GM13976 (cell line): ENCODE results near the gene NHERF2.

Experiments used
- DNase-seq: peaks from one replicate; pipeline ENCODE4 v3.0.0; 2012; ENCODE audit warnings: low spot score
- in situ Hi-C: fragments of 300-500 bp; cut with MboI; formaldehyde crosslinking; loops from one replicate; pipeline ENCODE4 v1.12.0; 2022; ENCODE audit warnings: low sequenced_read_pairs, mixed read lengths, inconsistent platforms; ENCODE audit not compliant: unreplicated experiment
- TF ChIP-seq, protein P1 (sequence below): IDR thresholded peaks from 2 replicates; pipeline ENCODE4 v1.5.1; 2012; ENCODE audit warnings: borderline replicate concordance, mild to moderate bottlenecking; ENCODE audit not compliant: insufficient read depth; ENCODE audit errors: extremely low read depth, missing control alignments, control extremely low read depth

NHERF2 gene

DNA sequence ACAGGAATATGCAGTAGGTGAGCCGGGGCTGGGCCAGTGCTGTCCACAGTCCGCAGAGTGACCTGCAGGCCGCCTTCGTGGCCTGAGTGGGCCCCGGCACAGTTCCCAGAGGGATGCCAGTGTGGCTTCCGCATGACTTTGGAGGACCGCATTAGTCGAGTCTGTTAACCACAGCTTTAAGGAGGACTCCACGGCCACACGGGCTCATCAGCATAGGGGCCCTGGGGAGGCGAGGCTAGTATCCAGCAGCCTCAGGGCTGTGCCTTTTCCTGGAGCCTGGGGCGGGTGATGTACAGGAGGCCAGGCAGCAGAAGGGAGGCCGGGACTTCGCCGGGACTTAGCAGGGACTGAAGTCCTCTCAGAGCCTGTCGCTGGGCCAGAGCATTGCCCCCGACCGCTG, 34.3 kb downstream of the NHERF2 start:
- in situ Hi-C loops, result no loop called here
- TF ChIP-seq, protein P1, sequence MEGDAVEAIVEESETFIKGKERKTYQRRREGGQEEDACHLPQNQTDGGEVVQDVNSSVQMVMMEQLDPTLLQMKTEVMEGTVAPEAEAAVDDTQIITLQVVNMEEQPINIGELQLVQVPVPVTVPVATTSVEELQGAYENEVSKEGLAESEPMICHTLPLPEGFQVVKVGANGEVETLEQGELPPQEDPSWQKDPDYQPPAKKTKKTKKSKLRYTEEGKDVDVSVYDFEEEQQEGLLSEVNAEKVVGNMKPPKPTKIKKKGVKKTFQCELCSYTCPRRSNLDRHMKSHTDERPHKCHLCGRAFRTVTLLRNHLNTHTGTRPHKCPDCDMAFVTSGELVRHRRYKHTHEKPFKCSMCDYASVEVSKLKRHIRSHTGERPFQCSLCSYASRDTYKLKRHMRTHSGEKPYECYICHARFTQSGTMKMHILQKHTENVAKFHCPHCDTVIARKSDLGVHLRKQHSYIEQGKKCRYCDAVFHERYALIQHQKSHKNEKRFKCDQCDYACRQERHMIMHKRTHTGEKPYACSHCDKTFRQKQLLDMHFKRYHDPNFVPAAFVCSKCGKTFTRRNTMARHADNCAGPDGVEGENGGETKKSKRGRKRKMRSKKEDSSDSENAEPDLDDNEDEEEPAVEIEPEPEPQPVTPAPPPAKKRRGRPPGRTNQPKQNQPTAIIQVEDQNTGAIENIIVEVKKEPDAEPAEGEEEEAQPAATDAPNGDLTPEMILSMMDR, result no peak
- DNase-seq, result no peak

DNA sequence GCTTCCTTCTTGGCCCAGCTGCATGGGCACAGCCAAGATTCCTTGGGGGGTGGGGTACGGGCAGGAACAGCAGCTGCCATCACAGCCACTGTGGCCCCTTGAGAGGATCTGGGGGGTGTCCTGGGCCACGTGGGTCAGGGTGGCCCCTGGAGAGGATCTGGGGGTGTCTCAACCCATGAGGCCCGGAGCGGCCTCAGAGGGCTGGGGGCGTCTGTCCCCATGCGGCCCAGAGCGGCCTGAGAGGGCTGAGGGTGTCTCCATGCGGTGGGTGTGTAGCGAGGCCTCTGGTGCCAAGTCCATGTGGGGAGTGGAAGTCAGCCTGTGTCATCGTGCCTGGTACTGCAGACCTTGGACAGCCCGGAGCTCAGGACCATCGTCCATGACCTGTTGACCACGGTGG, 34.8 kb downstream of the NHERF2 start:
- in situ Hi-C loops, result no loop called here
- DNase-seq, result no peak
- TF ChIP-seq, protein P1, result no peak

DNA sequence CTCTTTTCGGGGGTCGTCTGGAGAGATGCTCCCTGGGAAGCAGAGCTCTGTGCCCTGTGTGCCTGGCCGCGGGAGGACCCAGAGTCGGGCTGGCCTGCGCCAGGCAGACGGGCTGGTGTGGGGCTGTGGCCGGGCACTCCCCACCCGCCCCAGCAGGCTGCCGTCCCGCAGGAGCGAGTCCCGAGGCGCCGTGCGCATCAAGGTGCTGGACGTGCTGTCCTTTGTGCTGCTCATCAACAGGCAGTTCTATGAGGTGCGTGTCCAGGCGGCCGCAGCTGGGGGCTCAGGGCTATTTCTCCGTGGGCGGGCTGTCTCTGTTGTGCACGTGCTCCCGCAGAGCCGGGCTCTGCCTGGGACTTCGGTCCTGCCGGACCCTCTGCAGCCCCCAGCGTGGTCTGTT, 36.1 kb downstream of the NHERF2 start:
- DNase-seq, result no peak
- TF ChIP-seq, protein P1, result no peak
- in situ Hi-C loops, result no loop called here

DNA sequence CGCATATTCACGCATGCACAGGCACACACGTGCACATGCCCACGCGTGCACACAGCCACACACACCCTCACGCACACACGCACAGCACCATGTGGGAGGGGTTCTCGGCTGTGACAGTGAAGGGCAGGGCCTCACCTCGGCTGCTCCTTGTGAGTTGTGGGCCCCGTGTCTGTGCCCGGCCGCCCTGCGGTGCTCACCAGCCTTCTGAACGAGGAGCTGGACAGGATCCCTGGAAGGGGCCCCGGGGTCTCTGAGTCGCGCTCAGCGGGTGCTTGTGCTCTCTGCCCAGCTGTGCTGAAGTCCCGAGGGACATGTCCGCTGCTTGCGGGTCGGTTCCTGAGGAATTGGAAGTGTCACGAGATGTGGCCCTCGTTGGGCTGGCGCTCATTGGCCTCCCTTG, 37.2 kb downstream of the NHERF2 start:
- in situ Hi-C loops, result no loop called here
- TF ChIP-seq, protein P1, result no peak
- DNase-seq, result no peak

DNA sequence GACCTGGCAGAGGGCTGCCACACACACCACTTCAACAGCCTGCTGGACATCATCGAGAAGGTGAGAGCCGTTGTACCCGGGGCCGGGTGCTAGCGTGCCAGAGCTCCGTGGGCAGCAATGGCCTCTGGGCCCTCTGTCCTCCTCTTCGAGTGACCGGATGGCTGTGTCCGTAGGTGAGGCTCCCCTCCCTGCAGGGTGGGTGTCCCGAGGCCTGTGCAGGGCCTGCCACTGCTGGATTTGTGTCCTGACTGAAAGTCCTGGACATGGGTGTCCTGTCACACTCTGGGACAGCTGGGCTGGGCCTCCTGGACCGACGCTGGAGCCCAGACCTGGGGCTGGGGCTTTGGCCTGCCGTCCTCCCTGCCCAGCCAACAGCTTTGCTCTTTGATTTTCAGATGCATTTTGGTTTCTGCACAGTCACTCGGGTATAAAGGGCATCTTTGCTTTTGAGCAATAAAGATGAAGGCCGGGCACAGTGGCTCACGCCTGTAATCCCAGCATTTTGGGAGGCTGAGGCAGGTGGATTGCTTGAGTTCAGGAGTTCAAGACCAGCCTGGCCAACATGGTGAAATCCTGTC, 37.8 kb downstream of the NHERF2 start:
- no peak for DNase-seq
- TF ChIP-seq, protein P1, result no peak
- in situ Hi-C loops, result no loop called here

DNA sequence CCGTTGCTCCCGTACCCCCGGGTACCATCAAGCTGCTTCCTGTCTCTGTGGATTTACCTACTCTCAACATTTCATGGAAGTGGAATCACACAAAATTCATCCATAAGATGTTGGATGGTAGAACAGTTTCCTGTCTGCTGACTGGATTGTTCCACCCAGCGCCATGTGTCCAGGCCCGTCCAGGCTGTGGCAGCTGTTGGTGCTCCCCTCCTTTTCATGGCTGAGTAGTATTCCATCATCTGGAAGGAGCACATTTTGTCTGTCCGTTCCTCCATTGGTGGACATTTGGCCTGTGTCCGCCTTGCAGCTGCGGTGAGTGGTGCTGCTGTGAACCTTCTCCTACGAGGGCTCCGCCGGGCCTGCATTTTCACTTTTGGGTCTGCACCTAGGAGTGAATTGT, 39.4 kb downstream of the NHERF2 start:
- no peak for DNase-seq
- in situ Hi-C loops, result no loop called here
- TF ChIP-seq, protein P1, result no peak
